ENCODE data around the gene KLRC3. TPM values are rescaled to one million over a fixed set of nuclear protein-coding genes. Genes with fewer than 3 reads are reported as not detected.
A peak's percentile ranks its signal among the peaks of the same experiment; 100 is the strongest.

Gene KLRC3
- total and polyA plus RNA-seq, 4 donors: 0.08 to 0.50 (median 0.14) TPM; not detected in 1

DNA sequence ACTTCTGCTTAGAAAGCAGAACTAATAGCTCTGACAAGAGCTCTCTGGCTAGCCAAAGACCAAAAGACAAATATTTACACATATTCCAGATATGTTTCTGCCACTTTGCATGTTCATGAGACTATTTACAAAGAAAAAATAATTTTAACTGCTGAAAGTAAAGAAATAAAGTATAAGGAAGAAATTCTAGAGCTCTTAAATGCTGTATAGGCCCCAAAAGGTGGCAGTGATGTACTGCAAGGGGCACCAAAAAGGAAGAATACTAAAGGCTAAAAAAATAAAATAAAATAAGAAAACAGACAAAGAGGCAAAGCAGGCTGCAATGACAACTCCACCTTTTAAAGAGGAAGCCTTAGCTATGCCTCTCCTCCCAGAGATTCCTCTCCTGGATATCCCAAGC is 53.5 kb downstream of the KLRC3 start:
- no peak for DNase-seq (ENCODE audit: low spot score)
- Histone ChIP-seq H3K9me3 (ENCODE audit: control insufficient read depth in 4 of 4, low read length in 3 of 4) (no peaks in the 10 kb centered on the region), H3K4me1 (ENCODE audit: control insufficient read depth in 4 of 4, insufficient read depth in 4 of 4, low read length in 3 of 4) (peaks cover 2 to 22% (median 11%) of the 10 kb centered on the region in 4 donors), H3K36me3 (ENCODE audit: control insufficient read depth in 4 of 4, insufficient read depth in 3 of 4, low read depth in 1 of 4, low read length in 3 of 4) (no peaks in the 10 kb centered on the region), H3K27me3 (ENCODE audit: control insufficient read depth in 4 of 4, insufficient read depth in 4 of 4, low read length in 3 of 4) (no peaks in the 10 kb centered on the region), H3K27ac (ENCODE audit: low read depth in 1 of 2, low read length in 2 of 2) (no peak overlapping the region), H3K4me3 (ENCODE audit: low read depth in 1 of 3, low read length in 3 of 3) (no peak overlapping the region), H3K9ac (ENCODE audit: low read depth in 1 of 2, low read length in 2 of 2) (no peak overlapping the region)
- TF ChIP-seq CTCF (IDR thresholded peaks at IDR 0.05; ENCODE audit: low read depth, low read length, missing input control): peak; percentile 22
- peak; percentile 33 to 50 for TF ChIP-seq RAD21 (IDR thresholded peaks at IDR 0.05)
- no peak for TF ChIP-seq SP1 (IDR thresholded peaks at IDR 0.05)
- TF ChIP-seq, protein P1, sequence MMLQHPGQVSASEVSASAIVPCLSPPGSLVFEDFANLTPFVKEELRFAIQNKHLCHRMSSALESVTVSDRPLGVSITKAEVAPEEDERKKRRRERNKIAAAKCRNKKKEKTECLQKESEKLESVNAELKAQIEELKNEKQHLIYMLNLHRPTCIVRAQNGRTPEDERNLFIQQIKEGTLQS (IDR thresholded peaks at IDR 0.05): no peak
- no peak for TF ChIP-seq NR2F2 (IDR thresholded peaks at IDR 0.05)
- no peak for TF ChIP-seq RXRA (IDR thresholded peaks at IDR 0.05)

- Histone ChIP-seq H3K9me3 (ENCODE audit: control insufficient read depth in 4 of 4, low read length in 3 of 4) (no peaks in the 10 kb centered on the region), H3K9ac (ENCODE audit: low read depth in 1 of 2, low read length in 2 of 2) (peak overlapping the region; percentile 89 to 99), H3K36me3 (ENCODE audit: control insufficient read depth in 4 of 4, insufficient read depth in 3 of 4, low read depth in 1 of 4, low read length in 3 of 4) (no peaks in the 10 kb centered on the region), H3K4me1 (ENCODE audit: control insufficient read depth in 4 of 4, insufficient read depth in 4 of 4, low read length in 3 of 4) (peaks cover 2 to 22% (median 11%) of the 10 kb centered on the region in 4 donors), H3K27ac (ENCODE audit: low read depth in 1 of 2, low read length in 2 of 2) (peak overlapping the region; percentile 97 to 98), H3K27me3 (ENCODE audit: control insufficient read depth in 4 of 4, insufficient read depth in 4 of 4, low read length in 3 of 4) (no peaks in the 10 kb centered on the region), H3K4me3 (ENCODE audit: low read depth in 1 of 3, low read length in 3 of 3) (peak overlapping the region; percentile 60 to 98 (median 92))
- TF ChIP-seq NR2F2 (IDR thresholded peaks at IDR 0.05) (no peak), CTCF (IDR thresholded peaks at IDR 0.05; ENCODE audit: low read depth, low read length, missing input control) (peak; percentile 2)
- DNase-seq (ENCODE audit: low spot score): no peak
- 45% methylated on average over 6 of the region's 6 CpGs for WGBS
These were observed 54.5 kb downstream of the KLRC3 start for GRCh38 chr12:10365696-10366405.

DNA sequence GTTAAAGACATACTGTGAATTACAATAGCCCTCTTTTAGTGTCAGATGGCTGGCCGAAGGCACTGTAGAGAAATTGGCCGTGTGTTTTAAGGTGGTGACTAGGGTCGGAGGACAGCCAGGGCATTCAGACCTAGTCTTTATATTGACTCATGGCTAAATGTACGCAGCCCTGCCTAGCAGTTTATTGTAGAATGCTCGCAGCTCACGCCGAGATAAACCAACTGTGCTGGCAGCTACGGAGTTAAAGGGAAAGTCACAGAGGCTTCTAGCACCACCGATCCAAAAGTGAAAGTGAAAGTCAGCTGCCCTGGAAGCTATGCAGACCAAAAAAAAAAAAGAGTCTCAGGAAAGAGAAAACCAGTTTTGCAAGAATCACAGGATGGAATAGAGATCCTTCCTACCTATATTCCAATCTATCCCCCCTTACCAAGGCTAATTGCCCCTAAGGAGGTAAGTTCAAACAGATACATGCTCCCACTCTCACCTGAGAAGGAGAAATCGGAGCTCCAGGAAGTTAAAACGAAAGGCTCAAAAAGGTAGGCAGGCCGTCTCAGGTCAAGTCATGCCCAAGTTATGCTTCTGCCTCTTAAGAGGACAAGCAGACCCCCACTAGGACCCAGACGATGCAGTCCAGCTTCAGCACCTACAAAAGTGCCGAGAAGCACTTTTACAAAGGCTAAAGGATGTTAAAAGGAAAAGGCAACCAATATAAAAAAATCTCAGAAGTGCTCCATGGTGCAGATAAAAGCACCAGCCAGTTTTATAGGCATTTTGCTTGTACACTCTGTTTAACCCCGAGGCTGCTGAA is 55.4 kb downstream of the KLRC3 start:
- Histone ChIP-seq H3K4me3 (ENCODE audit: low read depth in 1 of 3, low read length in 3 of 3) (peak overlapping the region; percentile 60 to 98 (median 92)), H3K4me1 (ENCODE audit: control insufficient read depth in 4 of 4, insufficient read depth in 4 of 4, low read length in 3 of 4) (peaks cover 2 to 22% (median 11%) of the 10 kb centered on the region in 4 donors), H3K27ac (ENCODE audit: low read depth in 1 of 2, low read length in 2 of 2) (peak overlapping the region; percentile 97 to 98), H3K36me3 (ENCODE audit: control insufficient read depth in 4 of 4, insufficient read depth in 3 of 4, low read depth in 1 of 4, low read length in 3 of 4) (no peaks in the 10 kb centered on the region), H3K27me3 (ENCODE audit: control insufficient read depth in 4 of 4, insufficient read depth in 4 of 4, low read length in 3 of 4) (no peaks in the 10 kb centered on the region), H3K9me3 (ENCODE audit: control insufficient read depth in 4 of 4, low read length in 3 of 4) (no peaks in the 10 kb centered on the region), H3K9ac (ENCODE audit: low read depth in 1 of 2, low read length in 2 of 2) (peak overlapping the region; percentile 89 to 99)
- DNase-seq (ENCODE audit: low spot score): peak; percentile 72
- WGBS: under 1% methylated on average over 15 of the region's 15 CpGs
- TF ChIP-seq REST (IDR thresholded peaks at IDR 0.05) (peak; percentile 7), HNF4A (conservative IDR thresholded peaks at IDR 0.05) (peak in 1 of 2 donors; percentile 4), TAF1 (conservative IDR thresholded peaks at IDR 0.05) (no peak), MAX (IDR thresholded peaks at IDR 0.05) (no peak), RAD21 (IDR thresholded peaks at IDR 0.05) (no peak), FOXA2 (IDR thresholded peaks at IDR 0.05) (no peak), HNF4G (IDR thresholded peaks at IDR 0.05) (no peak), EGR1 (IDR thresholded peaks at IDR 0.05; ENCODE audit: low read depth in 2 of 2) (no peak), YY1 (IDR thresholded peaks at IDR 0.05) (peak; percentile 19), RXRA (IDR thresholded peaks at IDR 0.05) (peak in 1 of 2 donors; percentile 3), FOXA1 (IDR thresholded peaks at IDR 0.05) (no peak), SP1 (IDR thresholded peaks at IDR 0.05) (peak; percentile 10), JUND (IDR thresholded peaks at IDR 0.05) (no peak), NR2F2 (IDR thresholded peaks at IDR 0.05) (no peak)
- TF ChIP-seq, protein P1 (IDR thresholded peaks at IDR 0.05): no peak
